HL-60 (cell line): Measurements from ENCODE around the gene VPREB3.

Experiments
- POLR2AphosphoS5 ChIP-seq: IDR thresholded peaks from 2 replicates; pipeline ENCODE4 v1.6.1; 2012; ENCODE audit warnings: low read depth
- TF ChIP-seq, protein P1 (sequence below): IDR thresholded peaks from 2 replicates; pipeline ENCODE4 v1.6.1; 2012; ENCODE audit warnings: low read depth; ENCODE audit not compliant: insufficient replicate concordance
- TF ChIP-seq, protein P2 (sequence below): IDR thresholded peaks from one replicate; pipeline ENCODE4 v1.5.1; 2011; ENCODE audit warnings: low read length, control low read depth, inconsistent platforms; ENCODE audit not compliant: insufficient read depth

DNA sequence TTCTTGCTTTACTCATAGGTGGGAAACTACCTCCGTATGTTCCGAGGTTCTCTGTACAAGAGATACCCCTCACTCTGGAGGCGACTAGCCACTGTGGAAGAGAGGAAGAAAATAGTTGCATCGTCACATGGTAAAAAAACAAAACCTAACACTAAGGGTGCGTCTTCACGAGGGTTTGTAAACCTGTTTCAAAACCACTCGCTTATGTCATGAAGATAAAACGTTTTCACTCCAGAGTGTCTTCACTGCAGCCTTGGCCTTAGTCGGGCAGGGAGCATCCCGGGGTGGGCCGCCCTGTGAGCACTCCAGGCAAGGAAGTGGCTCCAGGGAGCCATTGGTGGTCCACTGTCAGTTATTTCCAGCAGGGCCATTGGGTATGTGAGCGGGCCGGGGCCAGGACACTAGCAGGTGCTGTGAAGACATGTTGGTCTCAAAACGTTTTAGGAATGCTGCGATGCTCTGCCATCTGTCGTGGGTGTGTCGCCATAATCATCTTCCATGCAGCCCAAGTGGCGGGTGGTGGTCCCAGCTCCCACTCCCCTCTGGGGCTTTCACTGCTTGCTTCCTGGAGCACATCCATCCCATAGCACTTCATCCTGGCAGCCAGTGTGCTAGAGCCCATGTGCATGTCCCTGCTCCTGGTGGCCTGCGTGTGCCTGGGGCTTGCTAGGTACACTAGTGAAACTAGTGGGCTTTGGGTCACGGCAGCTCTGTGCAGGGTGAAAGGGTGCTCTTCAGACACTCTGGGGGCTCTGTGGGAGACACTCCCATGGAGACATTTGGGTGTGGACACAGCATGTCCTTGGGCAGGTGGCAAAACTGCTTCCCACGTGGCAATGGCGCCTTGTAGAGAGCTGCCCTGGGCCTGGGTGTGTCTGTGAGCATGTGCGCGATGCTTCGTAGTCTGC, 37.8 kb upstream of the VPREB3 start:
- TF ChIP-seq, protein P1, sequence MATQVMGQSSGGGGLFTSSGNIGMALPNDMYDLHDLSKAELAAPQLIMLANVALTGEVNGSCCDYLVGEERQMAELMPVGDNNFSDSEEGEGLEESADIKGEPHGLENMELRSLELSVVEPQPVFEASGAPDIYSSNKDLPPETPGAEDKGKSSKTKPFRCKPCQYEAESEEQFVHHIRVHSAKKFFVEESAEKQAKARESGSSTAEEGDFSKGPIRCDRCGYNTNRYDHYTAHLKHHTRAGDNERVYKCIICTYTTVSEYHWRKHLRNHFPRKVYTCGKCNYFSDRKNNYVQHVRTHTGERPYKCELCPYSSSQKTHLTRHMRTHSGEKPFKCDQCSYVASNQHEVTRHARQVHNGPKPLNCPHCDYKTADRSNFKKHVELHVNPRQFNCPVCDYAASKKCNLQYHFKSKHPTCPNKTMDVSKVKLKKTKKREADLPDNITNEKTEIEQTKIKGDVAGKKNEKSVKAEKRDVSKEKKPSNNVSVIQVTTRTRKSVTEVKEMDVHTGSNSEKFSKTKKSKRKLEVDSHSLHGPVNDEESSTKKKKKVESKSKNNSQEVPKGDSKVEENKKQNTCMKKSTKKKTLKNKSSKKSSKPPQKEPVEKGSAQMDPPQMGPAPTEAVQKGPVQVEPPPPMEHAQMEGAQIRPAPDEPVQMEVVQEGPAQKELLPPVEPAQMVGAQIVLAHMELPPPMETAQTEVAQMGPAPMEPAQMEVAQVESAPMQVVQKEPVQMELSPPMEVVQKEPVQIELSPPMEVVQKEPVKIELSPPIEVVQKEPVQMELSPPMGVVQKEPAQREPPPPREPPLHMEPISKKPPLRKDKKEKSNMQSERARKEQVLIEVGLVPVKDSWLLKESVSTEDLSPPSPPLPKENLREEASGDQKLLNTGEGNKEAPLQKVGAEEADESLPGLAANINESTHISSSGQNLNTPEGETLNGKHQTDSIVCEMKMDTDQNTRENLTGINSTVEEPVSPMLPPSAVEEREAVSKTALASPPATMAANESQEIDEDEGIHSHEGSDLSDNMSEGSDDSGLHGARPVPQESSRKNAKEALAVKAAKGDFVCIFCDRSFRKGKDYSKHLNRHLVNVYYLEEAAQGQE = no peak
- TF ChIP-seq, protein P2, sequence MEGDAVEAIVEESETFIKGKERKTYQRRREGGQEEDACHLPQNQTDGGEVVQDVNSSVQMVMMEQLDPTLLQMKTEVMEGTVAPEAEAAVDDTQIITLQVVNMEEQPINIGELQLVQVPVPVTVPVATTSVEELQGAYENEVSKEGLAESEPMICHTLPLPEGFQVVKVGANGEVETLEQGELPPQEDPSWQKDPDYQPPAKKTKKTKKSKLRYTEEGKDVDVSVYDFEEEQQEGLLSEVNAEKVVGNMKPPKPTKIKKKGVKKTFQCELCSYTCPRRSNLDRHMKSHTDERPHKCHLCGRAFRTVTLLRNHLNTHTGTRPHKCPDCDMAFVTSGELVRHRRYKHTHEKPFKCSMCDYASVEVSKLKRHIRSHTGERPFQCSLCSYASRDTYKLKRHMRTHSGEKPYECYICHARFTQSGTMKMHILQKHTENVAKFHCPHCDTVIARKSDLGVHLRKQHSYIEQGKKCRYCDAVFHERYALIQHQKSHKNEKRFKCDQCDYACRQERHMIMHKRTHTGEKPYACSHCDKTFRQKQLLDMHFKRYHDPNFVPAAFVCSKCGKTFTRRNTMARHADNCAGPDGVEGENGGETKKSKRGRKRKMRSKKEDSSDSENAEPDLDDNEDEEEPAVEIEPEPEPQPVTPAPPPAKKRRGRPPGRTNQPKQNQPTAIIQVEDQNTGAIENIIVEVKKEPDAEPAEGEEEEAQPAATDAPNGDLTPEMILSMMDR = no peak
- no peak for TF ChIP-seq POLR2AphosphoS5
